ENCODE results near the gene RTN4. TPM values are rescaled to one million over a fixed set of nuclear protein-coding genes. Genes with fewer than 3 reads are reported as not detected.

RTN4 gene
- total and polyA plus RNA-seq, 2 experiments from 2014 or later = 218 to 221 TPM

DNA sequence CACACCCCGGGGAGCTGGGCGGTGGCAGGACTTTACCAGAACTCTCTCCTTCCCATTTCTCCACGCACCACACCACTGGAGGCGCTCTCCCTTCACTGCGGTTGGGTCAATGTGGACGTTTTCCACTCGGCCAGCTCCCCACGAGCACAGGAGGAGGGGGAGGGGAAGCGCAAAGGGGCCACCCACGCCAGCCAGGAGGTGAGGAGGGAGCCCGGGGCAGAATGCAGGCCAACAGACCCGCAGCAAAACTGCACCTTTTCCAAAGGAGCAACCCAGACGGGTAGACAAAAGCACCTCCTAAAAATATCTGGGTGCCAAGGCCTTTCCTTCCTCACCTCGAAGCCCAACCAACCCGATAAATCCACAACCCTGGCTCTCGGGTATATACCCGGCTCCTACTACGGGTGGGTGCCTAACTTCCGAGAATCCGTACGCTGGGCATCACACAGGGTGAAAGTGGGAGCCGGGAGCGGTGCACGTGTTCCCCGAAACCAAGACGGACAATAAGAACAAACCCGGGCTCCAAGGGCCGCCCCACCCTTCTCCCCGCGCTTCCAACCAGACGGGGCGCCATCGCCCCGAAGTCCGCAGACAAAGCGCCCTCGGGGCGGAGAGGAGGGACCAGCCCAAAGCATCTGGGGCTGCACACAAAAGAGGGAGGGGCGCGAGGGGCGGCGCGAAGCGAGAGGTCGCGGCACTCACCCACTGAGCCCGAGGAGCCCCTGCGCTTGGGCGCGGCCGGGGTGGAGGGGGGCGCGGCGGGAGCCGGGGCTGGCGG lies 1.0 kb downstream of the RTN4 start:
- DNase-seq (ENCODE audit: low spot score) (peak; percentile 86), ATAC-seq (peak; percentile 60)
- Histone ChIP-seq H3K4me1 (ENCODE audit: insufficient read depth) (peaks cover 45% of the 10 kb centered on the region), H3K27me3 (ENCODE audit: insufficient read depth) (no peaks in the 10 kb centered on the region), H4K20me1 (replicated peaks; ENCODE audit: insufficient read depth) (peaks cover 31% of the 10 kb centered on the region), H3K27ac (ENCODE audit: low read depth) (peak overlapping the region; percentile 98), H3K36me3 (ENCODE audit: insufficient read depth) (no peaks in the 10 kb centered on the region; the same call in 1 of the 2 replicates), H2AFZ (no peak overlapping the region), H3K79me2 (replicated peaks; ENCODE audit: insufficient read depth) (peaks cover 53% of the 10 kb centered on the region), H3F3A (replicated peaks; ENCODE audit: low read depth) (no peaks in the 10 kb centered on the region; the same call in 1 of the 2 replicates), H3K9me2 (ENCODE audit: insufficient read depth) (no peaks in the 10 kb centered on the region), H3K4me3 (peak overlapping the region; percentile 90), H3K4me2 (peak overlapping the region; percentile 83)
- Mint-ChIP-seq H3K4me3 (peak overlapping the region; percentile 97), H3K9me3 (no peaks in the 10 kb centered on the region), H3K4me1 (peaks cover 36% of the 10 kb centered on the region), H3K27me3 (ENCODE audit: insufficient read depth, low read depth, poor library complexity) (peaks cover 17% of the 10 kb centered on the region), H3K27ac (peak overlapping the region; percentile 98), H3K36me3 (ENCODE audit: low read depth) (peaks cover 10% of the 10 kb centered on the region; the same call in 1 of the 3 replicates)
- TF ChIP-seq NANOG (IDR thresholded peaks at IDR 0.05; ENCODE audit: borderline replicate concordance) = no peak
- TF ChIP-seq JUNB (IDR thresholded peaks at IDR 0.05; ENCODE audit: unreplicated experiment) = no peak
- peak; percentile 49 for TF ChIP-seq POLR2AphosphoS5 (IDR thresholded peaks at IDR 0.05; ENCODE audit: low read depth)
- TF ChIP-seq EZH2 (IDR thresholded peaks at IDR 0.05; ENCODE audit: low read depth, unreplicated experiment) = no peak
- TF ChIP-seq STAT1 (IDR thresholded peaks at IDR 0.05; ENCODE audit: unreplicated experiment) = no peak
- no peak for TF ChIP-seq ZNF114 (CRISPR knock-in tag; IDR thresholded peaks at IDR 0.05)
- TF ChIP-seq EZH2phosphoT487 (IDR thresholded peaks at IDR 0.05; ENCODE audit: unreplicated experiment) = no peak
- TF ChIP-seq, protein P1, sequence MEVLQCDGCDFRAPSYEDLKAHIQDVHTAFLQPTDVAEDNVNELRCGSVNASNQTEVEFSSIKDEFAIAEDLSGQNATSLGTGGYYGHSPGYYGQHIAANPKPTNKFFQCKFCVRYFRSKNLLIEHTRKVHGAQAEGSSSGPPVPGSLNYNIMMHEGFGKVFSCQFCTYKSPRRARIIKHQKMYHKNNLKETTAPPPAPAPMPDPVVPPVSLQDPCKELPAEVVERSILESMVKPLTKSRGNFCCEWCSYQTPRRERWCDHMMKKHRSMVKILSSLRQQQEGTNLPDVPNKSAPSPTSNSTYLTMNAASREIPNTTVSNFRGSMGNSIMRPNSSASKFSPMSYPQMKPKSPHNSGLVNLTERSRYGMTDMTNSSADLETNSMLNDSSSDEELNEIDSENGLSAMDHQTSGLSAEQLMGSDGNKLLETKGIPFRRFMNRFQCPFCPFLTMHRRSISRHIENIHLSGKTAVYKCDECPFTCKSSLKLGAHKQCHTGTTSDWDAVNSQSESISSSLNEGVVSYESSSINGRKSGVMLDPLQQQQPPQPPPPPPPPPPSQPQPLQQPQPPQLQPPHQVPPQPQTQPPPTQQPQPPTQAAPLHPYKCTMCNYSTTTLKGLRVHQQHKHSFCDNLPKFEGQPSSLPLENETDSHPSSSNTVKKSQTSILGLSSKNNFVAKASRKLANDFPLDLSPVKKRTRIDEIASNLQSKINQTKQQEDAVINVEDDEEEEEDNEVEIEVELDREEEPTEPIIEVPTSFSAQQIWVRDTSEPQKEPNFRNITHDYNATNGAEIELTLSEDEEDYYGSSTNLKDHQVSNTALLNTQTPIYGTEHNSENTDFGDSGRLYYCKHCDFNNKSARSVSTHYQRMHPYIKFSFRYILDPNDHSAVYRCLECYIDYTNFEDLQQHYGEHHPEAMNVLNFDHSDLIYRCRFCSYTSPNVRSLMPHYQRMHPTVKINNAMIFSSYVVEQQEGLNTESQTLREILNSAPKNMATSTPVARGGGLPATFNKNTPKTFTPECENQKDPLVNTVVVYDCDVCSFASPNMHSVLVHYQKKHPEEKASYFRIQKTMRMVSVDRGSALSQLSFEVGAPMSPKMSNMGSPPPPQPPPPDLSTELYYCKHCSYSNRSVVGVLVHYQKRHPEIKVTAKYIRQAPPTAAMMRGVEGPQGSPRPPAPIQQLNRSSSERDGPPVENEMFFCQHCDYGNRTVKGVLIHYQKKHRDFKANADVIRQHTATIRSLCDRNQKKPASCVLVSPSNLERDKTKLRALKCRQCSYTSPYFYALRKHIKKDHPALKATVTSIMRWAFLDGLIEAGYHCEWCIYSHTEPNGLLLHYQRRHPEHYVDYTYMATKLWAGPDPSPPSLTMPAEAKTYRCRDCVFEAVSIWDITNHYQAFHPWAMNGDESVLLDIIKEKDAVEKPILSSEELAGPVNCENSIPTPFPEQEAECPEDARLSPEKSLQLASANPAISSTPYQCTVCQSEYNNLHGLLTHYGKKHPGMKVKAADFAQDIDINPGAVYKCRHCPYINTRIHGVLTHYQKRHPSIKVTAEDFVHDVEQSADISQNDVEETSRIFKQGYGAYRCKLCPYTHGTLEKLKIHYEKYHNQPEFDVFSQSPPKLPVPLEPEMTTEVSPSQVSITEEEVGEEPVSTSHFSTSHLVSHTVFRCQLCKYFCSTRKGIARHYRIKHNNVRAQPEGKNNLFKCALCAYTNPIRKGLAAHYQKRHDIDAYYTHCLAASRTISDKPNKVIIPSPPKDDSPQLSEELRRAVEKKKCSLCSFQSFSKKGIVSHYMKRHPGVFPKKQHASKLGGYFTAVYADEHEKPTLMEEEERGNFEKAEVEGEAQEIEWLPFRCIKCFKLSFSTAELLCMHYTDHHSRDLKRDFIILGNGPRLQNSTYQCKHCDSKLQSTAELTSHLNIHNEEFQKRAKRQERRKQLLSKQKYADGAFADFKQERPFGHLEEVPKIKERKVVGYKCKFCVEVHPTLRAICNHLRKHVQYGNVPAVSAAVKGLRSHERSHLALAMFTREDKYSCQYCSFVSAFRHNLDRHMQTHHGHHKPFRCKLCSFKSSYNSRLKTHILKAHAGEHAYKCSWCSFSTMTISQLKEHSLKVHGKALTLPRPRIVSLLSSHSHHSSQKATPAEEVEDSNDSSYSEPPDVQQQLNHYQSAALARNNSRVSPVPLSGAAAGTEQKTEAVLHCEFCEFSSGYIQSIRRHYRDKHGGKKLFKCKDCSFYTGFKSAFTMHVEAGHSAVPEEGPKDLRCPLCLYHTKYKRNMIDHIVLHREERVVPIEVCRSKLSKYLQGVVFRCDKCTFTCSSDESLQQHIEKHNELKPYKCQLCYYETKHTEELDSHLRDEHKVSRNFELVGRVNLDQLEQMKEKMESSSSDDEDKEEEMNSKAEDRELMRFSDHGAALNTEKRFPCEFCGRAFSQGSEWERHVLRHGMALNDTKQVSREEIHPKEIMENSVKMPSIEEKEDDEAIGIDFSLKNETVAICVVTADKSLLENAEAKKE (CRISPR knock-in tag; IDR thresholded peaks at IDR 0.05) = no peak
- TF ChIP-seq, protein P2, sequence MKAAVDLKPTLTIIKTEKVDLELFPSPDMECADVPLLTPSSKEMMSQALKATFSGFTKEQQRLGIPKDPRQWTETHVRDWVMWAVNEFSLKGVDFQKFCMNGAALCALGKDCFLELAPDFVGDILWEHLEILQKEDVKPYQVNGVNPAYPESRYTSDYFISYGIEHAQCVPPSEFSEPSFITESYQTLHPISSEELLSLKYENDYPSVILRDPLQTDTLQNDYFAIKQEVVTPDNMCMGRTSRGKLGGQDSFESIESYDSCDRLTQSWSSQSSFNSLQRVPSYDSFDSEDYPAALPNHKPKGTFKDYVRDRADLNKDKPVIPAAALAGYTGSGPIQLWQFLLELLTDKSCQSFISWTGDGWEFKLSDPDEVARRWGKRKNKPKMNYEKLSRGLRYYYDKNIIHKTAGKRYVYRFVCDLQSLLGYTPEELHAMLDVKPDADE (IDR thresholded peaks at IDR 0.05) = no peak
- TF ChIP-seq, protein P3, sequence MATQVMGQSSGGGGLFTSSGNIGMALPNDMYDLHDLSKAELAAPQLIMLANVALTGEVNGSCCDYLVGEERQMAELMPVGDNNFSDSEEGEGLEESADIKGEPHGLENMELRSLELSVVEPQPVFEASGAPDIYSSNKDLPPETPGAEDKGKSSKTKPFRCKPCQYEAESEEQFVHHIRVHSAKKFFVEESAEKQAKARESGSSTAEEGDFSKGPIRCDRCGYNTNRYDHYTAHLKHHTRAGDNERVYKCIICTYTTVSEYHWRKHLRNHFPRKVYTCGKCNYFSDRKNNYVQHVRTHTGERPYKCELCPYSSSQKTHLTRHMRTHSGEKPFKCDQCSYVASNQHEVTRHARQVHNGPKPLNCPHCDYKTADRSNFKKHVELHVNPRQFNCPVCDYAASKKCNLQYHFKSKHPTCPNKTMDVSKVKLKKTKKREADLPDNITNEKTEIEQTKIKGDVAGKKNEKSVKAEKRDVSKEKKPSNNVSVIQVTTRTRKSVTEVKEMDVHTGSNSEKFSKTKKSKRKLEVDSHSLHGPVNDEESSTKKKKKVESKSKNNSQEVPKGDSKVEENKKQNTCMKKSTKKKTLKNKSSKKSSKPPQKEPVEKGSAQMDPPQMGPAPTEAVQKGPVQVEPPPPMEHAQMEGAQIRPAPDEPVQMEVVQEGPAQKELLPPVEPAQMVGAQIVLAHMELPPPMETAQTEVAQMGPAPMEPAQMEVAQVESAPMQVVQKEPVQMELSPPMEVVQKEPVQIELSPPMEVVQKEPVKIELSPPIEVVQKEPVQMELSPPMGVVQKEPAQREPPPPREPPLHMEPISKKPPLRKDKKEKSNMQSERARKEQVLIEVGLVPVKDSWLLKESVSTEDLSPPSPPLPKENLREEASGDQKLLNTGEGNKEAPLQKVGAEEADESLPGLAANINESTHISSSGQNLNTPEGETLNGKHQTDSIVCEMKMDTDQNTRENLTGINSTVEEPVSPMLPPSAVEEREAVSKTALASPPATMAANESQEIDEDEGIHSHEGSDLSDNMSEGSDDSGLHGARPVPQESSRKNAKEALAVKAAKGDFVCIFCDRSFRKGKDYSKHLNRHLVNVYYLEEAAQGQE (IDR thresholded peaks at IDR 0.05; ENCODE audit: unreplicated experiment) = no peak
- TF ChIP-seq, protein P4, sequence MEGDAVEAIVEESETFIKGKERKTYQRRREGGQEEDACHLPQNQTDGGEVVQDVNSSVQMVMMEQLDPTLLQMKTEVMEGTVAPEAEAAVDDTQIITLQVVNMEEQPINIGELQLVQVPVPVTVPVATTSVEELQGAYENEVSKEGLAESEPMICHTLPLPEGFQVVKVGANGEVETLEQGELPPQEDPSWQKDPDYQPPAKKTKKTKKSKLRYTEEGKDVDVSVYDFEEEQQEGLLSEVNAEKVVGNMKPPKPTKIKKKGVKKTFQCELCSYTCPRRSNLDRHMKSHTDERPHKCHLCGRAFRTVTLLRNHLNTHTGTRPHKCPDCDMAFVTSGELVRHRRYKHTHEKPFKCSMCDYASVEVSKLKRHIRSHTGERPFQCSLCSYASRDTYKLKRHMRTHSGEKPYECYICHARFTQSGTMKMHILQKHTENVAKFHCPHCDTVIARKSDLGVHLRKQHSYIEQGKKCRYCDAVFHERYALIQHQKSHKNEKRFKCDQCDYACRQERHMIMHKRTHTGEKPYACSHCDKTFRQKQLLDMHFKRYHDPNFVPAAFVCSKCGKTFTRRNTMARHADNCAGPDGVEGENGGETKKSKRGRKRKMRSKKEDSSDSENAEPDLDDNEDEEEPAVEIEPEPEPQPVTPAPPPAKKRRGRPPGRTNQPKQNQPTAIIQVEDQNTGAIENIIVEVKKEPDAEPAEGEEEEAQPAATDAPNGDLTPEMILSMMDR (conservative IDR thresholded peaks at IDR 0.05; ENCODE audit: low read depth in 2 of 2) = peak; percentile 43 to 51
- TF ChIP-seq CREB1 (CRISPR knock-in tag; IDR thresholded peaks at IDR 0.05; ENCODE audit: low read depth) = no peak
- TF ChIP-seq ZNF331 (CRISPR knock-in tag; IDR thresholded peaks at IDR 0.05; ENCODE audit: low read depth) = no peak

All from GM23338 (cell line).